GM10248 (cell line): ENCODE results near the gene ADAD2.

Source experiments
- CTCF ChIA-PET: fragments of 300-600 bp; sonication (Branson Sonifier 250); formaldehyde crosslinking; extraction: SDS; loops from one replicate; lab custom pipeline; 2021; ENCODE audit warnings: antibody characterized with exemption; lab: Yijun Ruan, JAX
- POLR2A ChIA-PET: fragments of 350-650 bp; sonication (Branson Sonifier 250); formaldehyde crosslinking; extraction: SDS; loops from one replicate; lab custom pipeline; 2020; ENCODE audit warnings: antibody characterized with exemption; lab: Yijun Ruan, JAX
- DNase-seq: peaks from one replicate; pipeline ENCODE4 v3.0.0; 2012; ENCODE audit errors: extremely low spot score
- CTCF ChIP-seq: IDR thresholded peaks from 2 replicates; pipeline ENCODE4 v1.5.1; 2012; ENCODE audit warnings: mild to moderate bottlenecking, low read depth; ENCODE audit errors: extremely low read depth, missing control alignments, control extremely low read depth

Gene ADAD2

GRCh38 chr16:84243732-84244131, 52.8 kb downstream of the ADAD2 start:
- ChIA-PET POLR2A (no interaction called here), CTCF (no interaction called here)
- no peak for DNase-seq
- TF ChIP-seq CTCF: no peak

GRCh38 chr16:84244728-84245127, 53.8 kb downstream of the ADAD2 start:
- no peak for TF ChIP-seq CTCF
- no peak for DNase-seq
- CTCF ChIA-PET: interaction anchor here (1.4 to 1.6 kb wide), 2 partner anchors 18 to 32 kb away, joined by 3 read pairs; no protein-coding TSS in a partner anchor
- POLR2A ChIA-PET: no interaction called here

GRCh38 chr16:84245956-84246678, 55.2 kb downstream of the ADAD2 start:
- no peak for TF ChIP-seq CTCF
- ChIA-PET POLR2A (interaction anchor here (0.6 kb wide), 1 partner anchor 13 kb away, joined by 4 read pairs; no protein-coding TSS in a partner anchor), CTCF (interaction anchor here (1.4 to 1.6 kb wide), 2 partner anchors 20 to 31 kb away, joined by 3 read pairs; no protein-coding TSS in a partner anchor)
- DNase-seq: no peak

- CTCF ChIA-PET: no interaction called here
Observed at GRCh38 chr16:84246679-84247077, 55.7 kb downstream of the ADAD2 start.

More at GRCh38 chr16:84246679-84247077, 55.7 kb downstream of the ADAD2 start:
- no peak for TF ChIP-seq CTCF
- no peak for DNase-seq
- POLR2A ChIA-PET: no interaction called here
